GM19324 (cell line): ENCODE data around the gene STMN1.
"Not testable (repeated sequence)": the region's sequence is repeated elsewhere in the genome, so short reads cannot be mapped to it uniquely, and the experiment has no call there.

Source experiments
- ATAC-seq: cut with Tn5 transposase; IDR thresholded peaks from one replicate; pipeline ENCODE4 v1.9.1; 2021; ENCODE audit warnings: mild to moderate bottlenecking, moderate library complexity; ENCODE audit not compliant: unreplicated experiment, low FRiP score

Gene STMN1

DNA sequence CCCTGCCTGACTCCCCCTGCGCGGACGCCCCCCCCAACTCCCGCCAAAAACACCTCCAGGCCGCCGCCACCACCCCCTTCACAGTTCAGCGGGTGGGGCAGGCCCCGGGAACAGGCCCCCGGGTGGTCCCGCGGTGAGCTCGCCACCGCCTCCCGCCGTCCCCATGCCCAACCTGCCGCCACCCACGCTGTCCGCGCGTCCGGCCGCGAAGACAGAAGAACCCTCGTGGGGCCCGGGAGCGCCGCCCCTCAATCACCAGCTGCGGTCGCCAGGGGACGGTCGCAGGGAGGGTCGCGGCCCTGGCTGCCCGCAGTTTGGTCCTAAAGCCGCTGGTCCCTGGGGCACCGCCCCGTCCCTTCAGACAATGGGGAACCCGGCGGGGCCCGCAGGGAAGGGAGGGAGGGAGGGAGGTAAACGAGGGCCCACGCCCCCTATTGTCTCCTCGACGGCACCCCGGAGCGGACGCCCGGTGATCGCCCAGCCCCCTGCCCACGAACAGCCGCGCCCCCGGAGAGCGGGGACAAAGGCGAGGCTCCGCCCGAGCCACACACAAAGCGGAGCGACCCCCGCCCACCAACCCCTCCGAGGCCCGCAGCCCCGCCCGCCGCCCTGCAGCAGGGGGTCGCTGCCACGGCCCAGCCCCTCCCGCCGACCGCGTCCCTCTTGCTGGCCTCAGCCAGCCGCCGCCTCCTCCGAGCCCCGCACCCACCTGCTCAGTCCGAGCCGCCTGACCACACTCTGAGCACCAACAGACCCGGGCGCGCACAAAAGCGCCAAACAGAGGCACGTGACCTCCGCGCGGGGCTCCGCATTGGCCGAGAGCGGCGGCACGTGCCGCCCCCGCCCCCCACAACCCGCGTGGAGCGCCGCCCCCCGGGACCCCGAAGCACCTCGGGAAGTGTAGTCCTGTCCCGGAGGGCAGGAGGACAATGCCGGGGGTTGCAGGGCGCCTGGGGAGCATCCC, at the start of gene STMN1:
Gene STMN1, minus strand, starts transcription at position 740 of the 964 bp plus-strand sequence. CDS start 1,743 bp downstream, outside the sequence.
- ATAC-seq, result peak; percentile 63

DNA sequence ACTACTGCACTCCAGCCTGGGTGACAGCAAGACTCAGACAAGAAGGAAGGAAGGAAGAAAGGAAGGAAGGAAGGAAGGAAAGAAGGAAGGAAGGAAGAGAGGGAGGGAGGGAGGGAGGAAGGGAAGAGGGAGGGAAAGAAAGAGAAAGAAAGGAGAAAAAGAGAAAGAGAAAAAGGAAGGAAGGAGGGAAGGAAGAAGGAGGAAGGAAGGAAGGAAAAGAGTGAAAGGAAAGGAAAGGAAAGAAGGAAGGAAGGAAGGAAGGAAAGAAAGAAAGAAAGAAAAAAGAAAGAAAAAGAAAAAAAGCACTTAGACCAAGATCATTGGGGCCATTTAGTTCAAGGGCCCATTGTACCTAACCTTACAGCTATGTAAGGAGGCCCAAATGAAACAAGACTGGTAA, 49.3 kb upstream of the STMN1 start:
- no peak for ATAC-seq

DNA sequence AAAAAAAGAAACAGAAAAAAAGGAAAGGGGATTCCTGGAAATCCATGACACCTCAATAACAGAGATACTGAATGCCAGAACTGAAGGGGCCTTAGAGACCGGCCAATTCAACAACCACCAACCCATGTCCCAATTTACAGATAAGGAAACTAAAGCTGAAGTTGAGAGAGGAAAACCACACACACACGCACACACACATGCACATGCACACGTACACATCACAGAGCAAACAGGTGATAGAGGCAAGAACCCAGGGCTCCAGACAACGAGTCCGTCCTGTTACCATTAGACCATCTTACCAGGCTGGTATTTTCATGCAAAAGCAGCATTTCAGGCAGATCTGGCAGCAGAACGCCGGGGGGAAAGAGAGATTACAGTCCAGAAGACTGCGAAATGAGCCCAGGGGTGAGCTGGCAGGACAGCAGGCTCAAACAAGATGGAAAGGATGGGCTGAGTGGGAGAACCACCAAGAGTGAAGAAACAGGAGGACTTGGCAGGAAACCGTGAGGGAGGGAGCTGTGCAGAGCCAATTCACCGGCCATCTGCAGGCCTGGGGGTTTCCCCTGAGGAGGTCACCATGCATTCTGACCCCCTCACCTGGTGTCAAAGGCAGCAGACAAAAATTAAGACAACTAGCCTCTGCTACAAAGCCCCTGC, 48.2 kb upstream of the STMN1 start:
- ATAC-seq, result no peak

DNA sequence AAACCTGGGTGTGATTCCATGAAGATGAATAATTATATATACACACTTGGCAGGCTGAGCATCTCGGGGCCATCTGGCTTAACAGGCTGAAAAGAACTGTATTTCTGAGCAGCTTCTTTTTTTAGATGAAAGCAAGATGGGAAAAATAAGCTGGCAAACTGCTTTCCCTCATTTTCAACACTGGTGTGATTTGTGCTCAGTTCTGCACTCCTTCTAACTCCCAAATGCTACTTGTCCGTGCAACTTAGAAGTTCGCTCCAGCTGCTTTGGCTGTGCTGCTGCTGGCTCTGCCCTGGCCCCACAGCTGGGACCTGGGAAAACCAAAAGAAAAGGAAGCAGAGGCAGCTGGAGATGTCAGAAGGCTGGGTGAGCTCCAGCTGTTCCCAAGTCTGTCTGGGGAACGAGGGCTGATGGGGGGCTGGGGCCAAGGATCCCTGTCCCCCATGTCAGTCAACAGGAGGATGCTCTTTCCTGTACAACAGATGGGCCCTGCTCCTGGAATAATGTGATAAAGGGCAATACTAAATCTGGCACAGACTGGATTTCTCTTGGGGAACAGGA, 46.7 kb upstream of the STMN1 start:
- ATAC-seq, result no peak

DNA sequence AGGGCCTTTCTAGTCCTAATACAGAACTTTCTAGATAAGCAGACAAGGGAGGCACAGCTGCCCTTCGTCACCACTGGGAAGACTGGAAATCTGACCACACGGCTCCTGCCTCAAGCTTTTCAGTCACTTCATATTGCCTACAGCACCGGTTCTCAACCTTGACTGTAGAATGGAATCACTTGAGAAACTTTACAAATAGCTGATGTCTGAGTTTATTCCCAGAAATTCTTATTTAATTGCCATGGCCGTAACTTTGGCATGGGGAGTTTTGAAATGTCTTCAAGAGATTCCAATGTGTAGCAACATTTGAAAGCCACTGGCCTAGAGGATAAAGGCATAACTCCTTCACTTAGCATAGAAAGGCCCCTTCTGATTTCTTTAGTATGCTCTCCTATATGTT, 42.4 kb upstream of the STMN1 start:
- no peak for ATAC-seq

DNA sequence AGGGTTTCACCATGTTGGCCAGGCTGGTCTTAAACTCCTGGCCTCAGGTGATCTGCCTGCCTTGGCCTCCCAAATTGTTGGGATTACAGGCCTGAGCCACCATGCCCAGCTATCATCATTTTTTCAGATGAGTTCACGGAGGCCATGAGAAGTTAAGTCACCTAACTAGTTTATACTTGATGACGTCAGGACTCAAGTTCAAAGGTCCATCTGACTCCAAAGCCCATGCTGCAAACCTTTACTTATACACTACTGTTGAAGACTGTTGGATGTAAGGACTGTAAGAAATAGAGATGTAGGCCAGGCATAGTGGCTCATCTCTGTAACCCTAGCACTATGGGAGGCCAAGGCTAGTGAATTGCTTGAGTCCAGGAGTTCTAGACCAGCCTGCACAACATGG, 40.8 kb upstream of the STMN1 start:
- ATAC-seq, result no peak

DNA sequence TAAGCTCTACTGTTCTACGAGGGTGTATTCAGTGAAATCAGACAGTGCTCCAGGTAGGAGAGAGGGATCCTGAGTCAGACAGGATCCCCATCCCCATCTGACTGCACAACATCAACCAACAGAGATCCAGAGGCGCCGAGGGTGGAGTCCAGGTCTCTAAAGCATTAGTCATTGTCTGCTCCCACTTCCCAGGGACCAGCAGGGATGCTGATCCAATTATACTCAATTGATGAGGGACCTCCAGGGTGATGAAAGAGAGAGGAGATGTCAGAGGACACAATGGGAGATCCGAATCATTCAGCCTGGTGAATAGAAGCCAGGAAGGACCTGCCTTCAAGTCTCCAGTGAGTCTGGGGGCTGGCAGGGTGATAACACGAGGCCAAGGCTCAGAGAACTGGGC, 39.5 kb upstream of the STMN1 start:
- no peak for ATAC-seq

DNA sequence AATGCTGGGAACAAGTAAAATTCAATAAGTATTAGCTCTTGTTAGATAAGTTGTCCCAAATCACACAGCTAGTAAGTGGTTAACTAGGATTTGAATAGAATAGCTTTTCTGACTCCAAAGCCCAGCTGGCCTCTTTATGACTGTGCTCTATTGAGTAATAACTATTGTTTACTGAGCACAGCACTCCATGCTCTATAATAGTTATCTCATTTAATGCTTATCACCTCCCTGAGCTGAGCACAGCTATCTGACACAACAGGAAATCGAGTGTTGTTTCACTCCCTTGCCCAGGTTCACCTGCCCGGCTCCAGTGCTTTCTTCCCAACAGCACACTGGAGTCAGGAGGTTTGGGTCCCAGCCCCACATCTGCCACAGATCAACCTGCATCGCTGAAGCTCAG, 38.8 kb upstream of the STMN1 start:
- ATAC-seq, result no peak

DNA sequence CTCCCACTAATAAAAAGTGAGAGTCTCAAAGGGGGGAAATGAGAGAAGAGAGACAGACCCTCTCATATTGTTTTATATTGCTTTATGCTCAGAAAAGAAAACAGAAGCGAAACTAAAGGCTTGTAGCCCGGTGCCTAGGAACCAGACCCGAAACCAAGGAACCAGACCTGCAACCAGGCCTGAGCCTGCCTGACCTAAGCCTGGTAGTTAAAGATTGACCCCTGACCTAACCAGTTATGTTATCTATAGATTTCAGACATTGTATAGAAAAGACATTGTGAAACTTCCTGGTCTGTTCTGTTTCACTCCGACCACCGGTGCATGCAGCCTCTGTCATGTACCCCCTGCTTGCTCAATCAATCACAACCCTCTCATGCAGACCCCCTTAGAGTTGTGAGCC, 37.3 kb upstream of the STMN1 start:
- not testable (repeated sequence) for ATAC-seq

DNA sequence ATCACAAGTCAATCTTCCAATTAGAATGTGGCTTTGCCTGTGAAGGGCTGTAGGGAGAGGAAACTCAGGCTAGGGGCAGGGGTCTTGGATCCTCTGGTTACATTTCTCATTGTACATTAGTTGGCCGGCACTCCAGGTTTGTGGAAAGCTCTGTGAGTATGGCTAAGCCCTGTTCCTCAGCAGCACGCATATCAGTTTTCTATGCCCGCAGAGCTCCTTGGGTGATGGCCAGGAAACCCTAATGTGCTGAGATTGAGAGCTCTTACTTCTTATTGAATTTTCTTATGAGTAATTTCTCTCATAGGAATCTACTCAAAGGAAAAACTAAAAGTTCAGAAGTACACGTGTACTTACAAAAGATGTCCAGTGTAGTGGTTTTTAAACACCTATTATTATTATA, 30.7 kb upstream of the STMN1 start:
- ATAC-seq, result no peak

DNA sequence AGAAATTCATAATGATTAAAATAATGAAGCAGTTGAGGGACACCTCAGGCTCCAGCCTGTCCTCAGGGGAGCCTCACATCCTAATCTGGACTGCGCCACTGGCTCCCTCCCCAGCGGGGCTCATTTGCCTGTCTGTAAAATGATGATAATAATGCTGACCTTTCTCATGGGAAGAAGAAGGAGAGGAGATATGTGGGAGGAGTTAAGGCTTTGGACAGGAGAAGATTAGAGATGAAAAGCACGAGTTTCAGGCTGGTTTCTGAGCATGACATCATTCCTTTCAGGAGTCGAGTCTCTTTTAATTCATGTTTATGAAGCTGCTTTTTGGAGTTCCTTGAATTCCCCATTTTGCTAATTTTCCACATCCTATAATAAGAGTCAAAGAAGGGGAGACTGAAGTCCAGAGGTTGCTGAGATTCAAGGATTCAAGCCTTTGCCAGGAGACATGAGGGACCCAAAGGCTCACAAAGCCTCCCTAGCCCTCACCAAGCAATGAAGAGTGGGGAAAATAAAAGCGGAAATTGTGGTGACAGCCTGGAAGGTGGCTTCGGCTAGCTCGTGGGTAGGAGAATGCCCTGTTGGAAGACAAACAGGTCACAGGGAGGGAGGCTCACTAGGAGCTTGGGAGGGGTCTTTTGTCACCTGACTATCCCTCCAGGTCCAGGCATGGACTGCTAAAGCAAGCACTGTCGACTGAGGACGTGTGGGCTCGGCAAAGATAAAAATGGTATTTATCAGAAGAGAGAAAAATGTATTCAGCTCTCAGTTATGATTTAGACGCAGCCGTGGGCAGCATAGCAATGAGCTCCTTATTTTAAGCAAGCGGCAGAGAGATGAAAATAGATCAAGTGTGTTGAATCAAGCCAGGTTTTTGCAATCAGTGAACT, 27.5 kb upstream of the STMN1 start:
- ATAC-seq, result no peak

DNA sequence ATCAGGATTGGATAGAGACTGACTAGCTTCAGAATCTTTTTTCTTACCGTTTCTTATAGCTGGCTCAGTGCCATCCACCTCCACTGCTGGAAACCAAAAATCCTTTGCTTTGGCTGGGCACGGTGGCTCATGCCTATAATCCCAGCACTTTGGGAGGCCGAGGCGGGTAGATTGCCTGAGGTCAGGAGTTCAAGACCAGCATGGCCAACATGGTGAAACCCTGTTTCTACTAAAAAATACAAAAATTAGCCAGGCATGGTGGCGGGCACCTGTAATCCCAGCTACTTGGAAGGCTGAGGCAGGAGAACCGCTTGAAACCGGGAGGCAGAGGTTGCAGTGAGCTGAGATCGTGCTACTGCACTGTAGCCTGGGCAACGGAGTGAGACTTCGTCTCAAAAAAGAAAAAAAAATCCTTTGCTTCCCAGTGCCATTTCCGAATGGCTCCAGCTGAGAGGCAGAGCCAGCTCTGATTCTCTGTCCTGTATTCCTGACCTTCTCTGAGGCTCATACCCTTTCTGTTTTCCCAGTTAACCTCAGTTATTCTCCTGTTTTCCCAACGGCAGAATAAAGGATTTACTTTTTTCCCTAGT, 26.7 kb upstream of the STMN1 start:
- ATAC-seq, result not testable (repeated sequence)

DNA sequence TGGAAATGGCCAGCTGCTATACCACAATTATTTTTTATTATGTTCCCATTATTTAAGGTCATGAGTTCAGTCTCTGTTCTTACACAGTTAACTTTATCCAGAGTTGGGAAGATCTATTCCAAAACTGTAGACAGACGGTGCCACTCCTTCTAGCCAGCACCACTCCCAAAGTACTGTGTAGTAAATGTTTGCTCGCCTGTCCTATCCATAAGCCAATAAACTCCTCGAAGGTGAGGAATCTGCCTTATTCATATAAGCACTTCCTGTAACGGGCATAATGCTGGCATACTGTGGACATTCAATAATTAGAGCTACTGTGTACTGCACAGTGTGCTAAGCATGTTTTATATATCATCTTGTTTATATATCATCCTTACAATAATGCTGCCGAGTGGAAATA, 26.1 kb upstream of the STMN1 start:
- no peak for ATAC-seq

DNA sequence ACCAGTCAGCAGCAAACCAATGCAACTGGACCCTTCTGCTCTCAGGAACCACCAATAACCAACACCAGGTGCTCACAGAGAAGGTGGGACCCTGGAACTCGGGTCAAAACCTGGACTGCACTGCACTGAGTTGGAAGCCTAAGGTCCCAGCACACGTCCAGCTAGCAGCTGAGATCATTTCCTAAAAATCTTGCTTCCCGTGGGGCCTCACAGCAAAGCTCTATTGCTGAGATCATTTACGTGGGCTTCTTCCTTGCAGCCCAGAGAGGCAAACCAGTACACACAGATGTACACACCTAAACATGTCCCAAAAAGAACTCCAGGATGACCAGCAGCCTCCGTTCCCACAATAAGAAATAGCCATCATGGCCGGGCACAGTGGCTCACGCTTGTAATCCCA, 22.8 kb upstream of the STMN1 start:
- no peak for ATAC-seq

DNA sequence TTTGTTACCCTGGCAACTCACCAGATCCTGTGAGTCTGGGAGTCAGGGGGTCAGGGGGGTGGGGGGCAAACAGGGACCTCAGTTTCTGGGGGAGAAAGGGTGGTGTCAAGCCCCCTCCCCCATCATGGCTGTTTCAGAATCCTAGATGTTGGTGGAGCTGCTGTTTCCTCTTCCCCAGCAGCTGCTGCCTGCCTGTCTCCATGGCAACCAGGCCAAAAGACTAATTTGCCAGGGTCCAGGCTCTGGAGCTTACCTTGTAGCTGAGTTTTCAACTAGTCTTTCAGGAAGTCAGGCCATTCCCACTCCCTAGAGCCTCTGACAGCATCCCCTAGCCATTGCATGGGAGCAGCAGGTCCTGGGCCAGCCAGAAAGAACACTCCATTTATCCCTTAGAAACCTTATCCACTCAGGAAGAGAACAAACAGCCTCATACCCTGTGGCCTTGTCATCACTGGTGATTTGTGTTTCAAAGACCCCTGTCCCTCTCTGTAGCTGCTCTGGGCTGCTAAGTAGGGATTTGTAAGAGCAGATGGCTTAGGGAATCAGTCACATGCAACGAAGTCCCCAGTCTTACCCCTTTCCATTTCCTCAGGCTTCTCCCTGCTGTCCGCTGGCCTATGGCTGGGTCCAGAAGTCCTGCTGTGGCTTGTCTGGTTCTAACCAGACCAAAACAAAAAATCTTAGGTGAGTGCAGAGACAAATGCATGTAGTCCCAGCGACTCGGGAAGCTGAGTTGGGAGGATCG, 21.5 kb upstream of the STMN1 start:
- ATAC-seq, result no peak

DNA sequence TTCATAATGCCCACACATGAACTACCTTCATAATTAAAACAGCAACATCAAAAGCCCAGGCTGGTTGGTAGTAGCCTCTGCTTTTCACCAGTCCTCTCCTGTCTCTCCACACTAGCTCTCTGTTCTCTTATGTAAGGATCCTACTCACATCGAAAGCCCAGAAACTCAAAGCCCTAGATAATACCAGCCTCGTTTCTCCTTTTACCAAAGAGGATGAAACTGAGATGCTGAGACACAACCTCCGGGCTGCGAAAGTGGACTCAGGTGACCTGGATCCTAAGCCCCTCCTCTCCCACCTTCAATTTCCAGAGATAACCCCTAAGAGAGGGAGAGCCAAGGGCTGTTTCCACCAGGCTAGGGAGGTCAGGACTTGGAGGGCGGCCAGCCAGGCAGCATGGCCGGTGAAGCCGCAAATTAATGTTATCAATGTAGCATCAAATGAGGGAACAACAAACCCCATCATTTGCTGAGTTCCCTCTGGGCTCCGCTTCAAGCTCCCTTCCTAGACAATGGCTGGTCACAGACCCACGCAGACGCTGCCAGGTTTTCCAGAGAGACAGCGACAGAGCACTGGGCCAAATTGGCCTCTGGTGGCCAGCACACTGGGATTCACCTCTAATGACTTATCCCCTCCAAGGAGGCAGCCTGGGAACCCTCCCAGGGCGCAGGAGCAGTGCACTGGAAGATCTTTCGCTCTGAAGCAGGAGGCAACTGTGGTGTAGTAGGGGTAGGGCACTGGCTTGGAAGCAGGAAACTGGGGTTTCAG, 20.7 kb upstream of the STMN1 start:
- ATAC-seq, result no peak

DNA sequence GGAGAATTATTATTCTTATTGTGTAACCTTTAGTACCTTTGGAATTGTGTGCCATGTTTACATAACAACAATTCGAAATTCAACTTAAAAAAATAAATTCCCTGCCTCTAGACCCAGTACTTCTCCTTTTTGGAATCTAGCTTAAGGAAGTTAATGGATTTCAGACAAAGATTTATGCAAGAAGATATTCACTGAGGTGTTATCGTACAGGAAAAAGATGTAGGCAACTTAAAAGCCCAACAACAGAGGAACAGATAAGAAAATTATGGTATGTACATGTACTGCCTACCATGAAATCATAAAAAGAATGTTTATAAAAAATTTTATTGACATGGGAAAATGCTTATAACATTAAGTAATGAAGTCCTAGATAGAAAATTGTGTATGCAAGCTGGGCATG, 18.2 kb upstream of the STMN1 start:
- no peak for ATAC-seq

DNA sequence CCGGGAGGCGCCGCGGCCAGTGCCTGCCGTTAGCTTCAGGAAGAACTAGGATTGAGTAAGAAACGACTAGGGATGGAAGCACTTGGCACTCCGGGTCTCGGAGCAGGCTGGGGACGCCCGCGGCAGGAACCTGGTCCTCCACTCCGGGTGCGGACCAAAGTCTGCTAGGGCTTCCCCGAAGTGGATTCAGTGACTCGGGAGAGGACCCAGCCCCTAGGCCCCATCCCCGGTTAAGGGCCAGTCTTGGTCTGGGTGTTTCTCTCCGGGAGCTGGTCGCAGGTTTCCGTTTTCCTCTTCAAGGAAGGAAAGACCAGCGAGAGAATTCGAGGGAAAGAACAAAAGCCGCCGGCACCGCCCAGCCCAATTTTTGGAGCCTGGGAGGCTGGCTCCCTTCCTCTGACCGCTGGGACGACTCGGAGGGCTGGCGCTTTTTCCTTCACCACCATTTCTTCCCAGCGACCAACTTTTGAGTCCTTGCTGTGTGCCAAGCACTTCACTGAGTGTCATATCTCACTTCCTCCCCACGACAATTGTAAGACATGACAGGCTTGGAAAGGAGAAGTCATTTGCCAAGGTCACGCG, 16.8 kb upstream of the STMN1 start:
- no peak for ATAC-seq
